Measurements from ENCODE around the gene UBQLN2.
"Not testable (repeated sequence)": the region's sequence is repeated elsewhere in the genome, so short reads cannot be mapped to it uniquely, and the experiment has no call there.

Gene UBQLN2

DNA sequence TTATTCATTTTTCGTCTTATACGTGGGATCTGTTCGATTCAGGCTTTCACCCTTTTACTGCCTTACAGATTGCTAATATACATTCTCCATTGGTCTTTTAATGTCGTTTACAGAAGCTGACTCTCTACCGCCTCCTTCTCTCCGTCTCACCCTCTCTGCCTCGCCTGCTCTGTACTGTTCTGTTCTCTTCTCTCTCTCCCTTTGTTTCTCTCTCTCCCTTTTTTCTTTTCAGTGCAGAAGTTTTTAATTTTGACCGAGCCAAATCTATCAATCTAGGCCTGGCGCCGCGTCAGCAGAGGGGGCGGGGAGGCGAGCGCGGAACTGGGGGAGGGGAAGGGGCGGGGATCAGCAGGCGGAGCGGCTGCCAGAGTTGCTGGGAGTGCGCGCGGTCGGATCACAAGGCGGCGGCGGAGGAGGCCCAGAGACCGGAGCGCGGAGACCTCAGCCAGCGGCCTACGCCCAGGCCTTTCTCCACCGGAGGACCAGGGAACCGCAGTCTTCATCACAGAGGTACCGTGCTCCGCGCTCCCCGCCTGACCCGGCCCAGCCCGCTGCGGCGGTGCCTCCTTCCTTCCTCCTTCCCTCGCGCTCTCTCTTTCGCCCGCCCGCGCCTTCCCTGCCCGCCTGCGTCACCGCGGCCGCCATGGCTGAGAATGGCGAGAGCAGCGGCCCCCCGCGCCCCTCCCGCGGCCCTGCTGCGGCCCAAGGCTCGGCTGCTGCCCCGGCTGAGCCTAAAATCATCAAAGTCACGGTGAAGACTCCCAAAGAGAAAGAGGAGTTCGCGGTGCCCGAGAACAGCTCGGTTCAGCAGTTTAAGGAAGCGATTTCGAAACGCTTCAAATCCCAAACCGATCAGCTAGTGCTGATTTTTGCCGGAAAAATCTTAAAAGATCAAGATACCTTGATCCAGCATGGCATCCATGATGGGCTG is at the start of gene UBQLN2:
Gene UBQLN2, plus strand, starts transcription at position 397 of the 931 bp plus-strand sequence. Its CDS starts 247 bp downstream, at position 644.
- peak; percentile 71 for DNase-seq (ENCODE audit: low read depth)

GRCh38 chrX:56519642-56520041 is 43.8 kb upstream of the UBQLN2 start:
- no peak for DNase-seq (ENCODE audit: low read depth)

GRCh38 chrX:56529482-56530007 is 33.9 kb upstream of the UBQLN2 start:
- not testable (repeated sequence) for DNase-seq (ENCODE audit: low read depth)

DNA sequence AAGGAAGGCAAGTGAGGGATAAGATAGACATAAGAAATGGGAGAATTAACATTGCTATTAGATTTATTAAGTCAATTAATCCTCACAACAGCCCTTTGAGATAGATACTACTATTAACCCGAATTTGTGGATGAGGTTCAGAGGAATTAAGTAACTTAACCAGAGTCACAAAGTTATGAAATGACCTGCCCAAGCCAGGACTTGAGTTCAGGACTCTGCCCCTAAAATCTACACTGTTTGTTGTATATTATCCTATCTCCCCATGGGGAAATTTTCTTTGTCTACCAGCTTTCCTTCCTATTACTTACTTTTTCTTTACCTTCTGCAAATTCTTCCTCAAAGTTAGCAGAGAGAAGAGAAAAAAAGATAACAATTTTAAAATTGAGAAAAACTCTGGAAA is 33.4 kb upstream of the UBQLN2 start:
- DNase-seq (ENCODE audit: low read depth), result no peak

- DNase-seq (ENCODE audit: low read depth), result no peak
Measured at GRCh38 chrX:56550667-56551066, 12.8 kb upstream of the UBQLN2 start.

GRCh38 chrX:56554870-56555269 is 8.6 kb upstream of the UBQLN2 start:
- no peak for DNase-seq (ENCODE audit: low read depth)

- DNase-seq (ENCODE audit: low read depth), result no peak
Measured at GRCh38 chrX:56557376-56557929, 6.0 kb upstream of the UBQLN2 start.

- no peak for DNase-seq (ENCODE audit: low read depth)
Measured at GRCh38 chrX:56564164-56564885, 898 bp downstream of the UBQLN2 start.

- DNase-seq (ENCODE audit: low read depth), result no peak
Measured at GRCh38 chrX:56564921-56565840, 1.8 kb downstream of the UBQLN2 start.

- no peak for DNase-seq (ENCODE audit: low read depth)
Measured at GRCh38 chrX:56569378-56570057, 6.1 kb downstream of the UBQLN2 start.

GRCh38 chrX:56572975-56573374 is 9.5 kb downstream of the UBQLN2 start:
- no peak for DNase-seq (ENCODE audit: low read depth)

DNA sequence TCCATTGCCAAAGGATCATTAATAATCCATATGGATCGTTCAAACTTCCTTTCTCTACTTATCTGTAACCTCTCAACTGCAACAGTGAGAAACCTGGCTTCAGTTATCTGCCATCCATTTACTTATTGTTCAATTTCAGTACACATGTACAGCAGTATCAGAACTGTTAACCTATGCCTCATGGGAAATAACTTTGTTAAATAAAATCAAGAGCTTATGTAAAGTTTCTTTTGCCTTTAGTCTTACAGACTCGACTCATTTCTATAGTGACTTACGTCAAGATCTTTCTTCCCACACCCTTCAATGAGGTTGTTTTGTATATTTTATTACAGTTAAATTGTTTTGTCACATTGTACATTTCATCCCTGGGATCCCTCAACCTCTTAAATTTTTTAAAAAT is 11.4 kb downstream of the UBQLN2 start:
- DNase-seq (ENCODE audit: low read depth), result no peak

DNA sequence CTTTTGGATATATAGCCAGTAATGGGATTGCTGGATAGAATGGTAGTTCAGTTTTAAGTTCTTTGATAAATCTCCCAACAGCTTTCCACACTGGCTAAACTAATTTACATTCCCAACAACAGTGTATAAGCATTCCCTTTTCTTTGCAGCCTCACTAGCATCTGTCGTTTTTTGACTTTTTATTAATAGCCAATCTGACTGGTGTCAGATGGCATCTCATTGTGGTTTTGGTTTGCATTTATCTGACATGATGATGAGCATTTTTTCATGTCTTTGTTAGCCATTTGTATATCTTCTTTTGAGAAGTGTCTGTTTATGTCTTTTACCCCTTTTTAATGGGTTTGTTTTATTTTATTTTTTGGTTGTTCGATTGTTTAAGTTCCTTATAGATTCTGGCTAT is 13.3 kb downstream of the UBQLN2 start:
- no peak for DNase-seq (ENCODE audit: low read depth)

DNA sequence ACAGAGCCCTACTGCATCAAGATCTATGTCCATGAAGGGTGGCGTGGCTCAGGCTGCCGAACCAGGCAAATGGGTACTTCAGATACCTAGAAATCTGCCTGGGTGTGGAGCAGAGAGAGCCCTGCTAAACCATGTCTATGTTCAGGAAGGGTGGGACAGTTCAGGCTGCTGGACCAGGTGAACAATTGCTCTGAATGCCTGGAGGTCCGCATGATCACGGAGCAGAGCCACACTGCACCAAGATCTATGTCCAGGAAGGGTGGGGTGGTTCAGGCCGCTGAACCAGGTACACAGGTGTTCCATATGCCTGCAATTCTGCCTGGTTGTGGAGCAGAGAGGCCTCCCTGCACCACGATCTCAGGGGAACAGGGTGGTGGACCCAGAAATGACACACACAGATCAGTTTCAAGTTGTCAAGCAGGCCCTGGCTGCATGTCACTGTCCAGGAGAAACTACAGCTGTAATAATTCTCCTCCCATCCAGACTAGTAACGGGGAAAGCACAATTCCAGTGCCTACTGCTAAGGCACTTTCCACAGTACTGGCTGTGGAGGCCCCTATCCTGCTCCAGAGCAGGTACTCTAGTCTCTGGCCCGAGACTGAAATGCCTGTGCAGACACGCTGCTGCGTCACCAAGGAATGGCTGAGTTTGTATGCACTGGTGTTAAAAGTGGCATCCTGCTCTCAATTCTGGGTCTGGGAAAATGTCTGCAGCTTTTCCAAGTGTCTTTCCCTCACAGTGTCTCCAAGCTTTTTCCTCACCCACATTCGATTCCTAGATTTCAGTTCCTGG is 25.2 kb downstream of the UBQLN2 start:
- DNase-seq (ENCODE audit: low read depth), result no peak

GRCh38 chrX:56591830-56592229 is 28.4 kb downstream of the UBQLN2 start:
- DNase-seq (ENCODE audit: low read depth), result not testable (repeated sequence)

GRCh38 chrX:56600141-56600540 is 36.7 kb downstream of the UBQLN2 start:
- DNase-seq (ENCODE audit: low read depth), result no peak

- no peak for DNase-seq (ENCODE audit: low read depth)
Measured at GRCh38 chrX:56600987-56601386, 37.6 kb downstream of the UBQLN2 start.

- DNase-seq (ENCODE audit: low read depth), result no peak
Measured at GRCh38 chrX:56615282-56615681, 51.9 kb downstream of the UBQLN2 start.

Data from activated T-cell treated with anti-CD3 and anti-CD28 coated beads for 48 hours (primary cell).